Measurements from ENCODE around the gene SCN3A. TPM values are rescaled to one million over a fixed set of nuclear protein-coding genes. Genes with fewer than 3 reads are reported as not detected.

Gene SCN3A
- polyA plus RNA-seq, 1 donor from 2014 or later, result 161 TPM

DNA sequence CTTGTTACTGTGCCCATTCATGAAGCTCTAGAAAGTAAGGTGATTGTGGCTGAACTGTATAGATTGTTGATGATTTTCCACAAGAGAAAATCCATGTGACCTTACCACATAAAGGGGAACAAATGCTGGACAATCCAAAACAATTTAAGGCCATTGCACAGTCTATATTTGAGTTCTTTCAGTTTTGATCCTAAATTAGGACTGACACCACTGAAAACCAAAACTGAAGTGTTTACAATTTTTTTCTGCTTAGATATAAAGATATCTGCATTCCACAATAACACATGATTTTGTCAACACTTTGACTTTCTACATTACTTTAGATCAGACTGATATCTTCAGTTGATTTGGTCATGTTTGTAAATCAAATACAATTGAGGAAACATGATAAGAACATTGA lies 124.9 kb downstream of the SCN3A start:
- Histone ChIP-seq H3K9me3 (ENCODE audit: low read length) (no peaks in the 10 kb centered on the region), H3K27me3 (ENCODE audit: insufficient read depth, low read depth, low read length) (no peaks in the 10 kb centered on the region), H2AFZ (ENCODE audit: low read depth, low read length) (no peak overlapping the region), H3K4me3 (ENCODE audit: low read length) (no peak overlapping the region), H3K79me2 (replicated peaks; ENCODE audit: insufficient read depth, low read length) (no peaks in the 10 kb centered on the region), H3K4me2 (ENCODE audit: low read length) (no peak overlapping the region), H3F3A (ENCODE audit: insufficient read depth, low read length, poor library complexity, severe bottlenecking) (no peaks in the 10 kb centered on the region), H3K27ac (ENCODE audit: low read length) (no peak overlapping the region), H3K9ac (ENCODE audit: low read length) (no peak overlapping the region), H3K36me3 (ENCODE audit: insufficient read depth, low read length) (peaks cover under 1% of the 10 kb centered on the region), H3K9me2 (ENCODE audit: insufficient read depth, low read length) (no peaks in the 10 kb centered on the region), H4K20me1 (ENCODE audit: insufficient read depth) (no peaks in the 10 kb centered on the region)
- TF ChIP-seq REST (IDR thresholded peaks at IDR 0.05; ENCODE audit: borderline replicate concordance), result no peak

DNA sequence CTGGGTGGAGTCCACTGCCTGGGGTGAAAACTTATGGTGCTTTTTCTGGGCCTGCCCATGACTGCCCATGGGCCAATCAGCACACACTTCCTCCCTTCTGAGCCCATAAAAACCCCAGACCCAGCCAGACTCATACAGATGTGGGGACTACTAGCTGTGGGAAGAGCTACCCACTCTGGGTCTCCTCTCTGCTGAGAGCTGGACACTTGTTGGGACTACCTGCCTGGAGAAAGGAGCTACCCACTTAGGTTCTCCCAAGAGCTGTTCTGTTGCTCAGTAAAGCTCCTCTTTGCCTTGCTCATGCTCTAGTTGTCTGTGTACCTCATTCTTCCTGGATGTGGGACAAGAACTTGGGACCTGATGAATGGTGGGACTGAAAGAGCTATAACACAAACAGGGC lies 129.0 kb downstream of the SCN3A start:
- H3F3A ChIP-seq (ENCODE audit: insufficient read depth, low read length, poor library complexity, severe bottlenecking), result no peaks in the 10 kb centered on the region
- no peaks in the 10 kb centered on the region for H3K9me2 ChIP-seq (ENCODE audit: insufficient read depth, low read length)
- H3K4me2 ChIP-seq (ENCODE audit: low read length), result no peak overlapping the region
- no peak overlapping the region for H3K4me3 ChIP-seq (ENCODE audit: low read length)
- H3K27me3 ChIP-seq (ENCODE audit: insufficient read depth, low read depth, low read length), result no peaks in the 10 kb centered on the region
- H2AFZ ChIP-seq (ENCODE audit: low read depth, low read length), result no peak overlapping the region
- no peak overlapping the region for H3K9ac ChIP-seq (ENCODE audit: low read length)
- no peaks in the 10 kb centered on the region for H3K9me3 ChIP-seq (ENCODE audit: low read length)
- no peak overlapping the region for H3K27ac ChIP-seq (ENCODE audit: low read length)
- H4K20me1 ChIP-seq (ENCODE audit: insufficient read depth), result no peaks in the 10 kb centered on the region
- no peaks in the 10 kb centered on the region for H3K79me2 ChIP-seq (replicated peaks; ENCODE audit: insufficient read depth, low read length)
- H3K36me3 ChIP-seq (ENCODE audit: insufficient read depth, low read length), result no peaks in the 10 kb centered on the region
- TF ChIP-seq SMC3 (conservative IDR thresholded peaks at IDR 0.05; ENCODE audit: poor library complexity), result no peak
- TF ChIP-seq RAD21 (conservative IDR thresholded peaks at IDR 0.05), result no peak
- no peak for TF ChIP-seq EP300 (conservative IDR thresholded peaks at IDR 0.05; ENCODE audit: poor library complexity, severe bottlenecking)
- no peak for TF ChIP-seq MXI1 (conservative IDR thresholded peaks at IDR 0.05; ENCODE audit: poor library complexity, severe bottlenecking)
- TF ChIP-seq CTCF (IDR thresholded peaks at IDR 0.05; ENCODE audit: poor library complexity, severe bottlenecking), result no peak
- TF ChIP-seq REST (IDR thresholded peaks at IDR 0.05; ENCODE audit: borderline replicate concordance), result no peak
- no peak for TF ChIP-seq TAF1 (IDR thresholded peaks at IDR 0.05; ENCODE audit: low read depth)
- TF ChIP-seq EZH2 (IDR thresholded peaks at IDR 0.05; ENCODE audit: borderline replicate concordance, insufficient read depth, low read length, poor library complexity, severe bottlenecking), result no peak

Measured in neural cell (in vitro differentiated cells).